Glomerular endothelial cell (primary cell): ENCODE data around the gene SLC24A4. TPM values are rescaled to one million over a fixed set of nuclear protein-coding genes. Genes with fewer than 3 reads are reported as not detected.
"Not testable (repeated sequence)": the region's sequence is repeated elsewhere in the genome, so short reads cannot be mapped to it uniquely, and the experiment has no call there.

Experiments
- DNase-seq: peaks from one replicate; pipeline ENCODE4 v3.0.0-alpha.2; 2011; ENCODE audit warnings: low read depth, low spot score; ENCODE audit errors: extremely low read depth
- total RNA-seq: library from RNA; depleted of rRNA; stranded (reverse); fragments of >200 nt; gene quantifications from 2 replicates; pipeline ENCODE4 v1.2.3, GENCODE V29; 2015

SLC24A4 gene
- total RNA-seq, 1 donor from 2014 or later, result 0.18 TPM

DNA sequence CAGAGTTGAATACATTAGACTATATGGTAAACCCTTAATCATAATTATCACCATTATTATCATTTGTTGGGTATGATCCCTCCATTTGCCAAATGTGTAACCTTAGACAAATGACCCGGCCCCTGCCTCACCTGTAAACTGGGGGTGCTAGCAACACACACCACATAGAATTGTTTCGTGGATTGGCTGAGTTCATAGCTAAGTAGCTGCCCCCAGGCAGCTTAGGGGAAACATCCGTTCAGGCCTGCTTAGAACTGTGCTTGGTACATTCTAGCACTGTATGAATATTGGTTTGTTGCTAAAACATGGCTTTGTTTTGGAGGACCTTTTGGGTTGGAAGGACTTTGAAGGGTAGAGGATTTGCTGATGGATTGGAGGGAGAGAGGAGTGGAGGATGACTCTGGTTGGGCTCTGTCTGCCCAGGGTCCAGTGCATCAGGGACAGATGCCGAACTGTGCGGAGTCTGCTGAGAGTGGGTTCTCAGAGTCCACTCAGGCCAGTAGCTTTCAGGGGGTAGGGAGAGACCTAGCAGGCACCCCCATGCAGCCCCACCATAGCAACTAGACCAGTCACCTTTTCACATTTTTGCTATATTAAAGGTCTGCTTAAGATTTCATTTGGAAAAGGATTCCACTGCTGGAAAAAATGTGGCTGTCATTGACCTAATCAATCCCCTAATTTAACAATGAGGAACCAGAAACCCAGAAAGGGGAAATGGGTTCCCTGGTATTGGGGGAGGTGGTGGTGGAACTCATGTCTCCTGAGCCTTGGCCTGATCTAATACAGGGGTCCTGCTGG is 192.8 kb downstream of the SLC24A4 start:
- no peak for DNase-seq

- no peak for DNase-seq
Observed at GRCh38 chr14:92516344-92516965, 193.5 kb downstream of the SLC24A4 start.

- DNase-seq, result no peak
Observed at GRCh38 chr14:92516966-92517506, 194.1 kb downstream of the SLC24A4 start.

GRCh38 chr14:92517761-92518160 is 194.8 kb downstream of the SLC24A4 start:
- no peak for DNase-seq

- no peak for DNase-seq
Observed at GRCh38 chr14:92519246-92520101, 196.5 kb downstream of the SLC24A4 start.

- no peak for DNase-seq
Observed at GRCh38 chr14:92520102-92521057, 197.4 kb downstream of the SLC24A4 start.

GRCh38 chr14:92521058-92521415 is 198.1 kb downstream of the SLC24A4 start:
- DNase-seq, result no peak

DNA sequence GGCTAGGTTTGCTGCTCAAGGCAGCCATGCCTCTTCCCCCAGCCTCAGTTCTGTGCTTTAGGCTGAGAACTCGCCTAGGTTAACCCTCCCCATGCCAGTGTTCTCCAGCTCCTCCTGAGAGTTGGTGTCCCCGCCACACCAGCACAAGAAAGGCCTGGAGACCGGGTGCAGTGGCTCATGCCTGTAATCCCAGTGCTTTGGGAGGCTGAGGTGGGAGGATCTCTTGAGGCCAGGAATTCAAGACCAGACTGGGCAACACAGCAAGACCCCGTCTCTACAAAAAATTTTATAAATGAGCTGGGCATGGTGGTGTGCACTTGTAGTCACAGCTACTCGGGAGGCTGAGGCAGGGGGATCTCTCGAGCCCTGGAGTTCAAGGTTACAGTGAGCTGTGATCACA is 200.8 kb downstream of the SLC24A4 start:
- no peak for DNase-seq

DNA sequence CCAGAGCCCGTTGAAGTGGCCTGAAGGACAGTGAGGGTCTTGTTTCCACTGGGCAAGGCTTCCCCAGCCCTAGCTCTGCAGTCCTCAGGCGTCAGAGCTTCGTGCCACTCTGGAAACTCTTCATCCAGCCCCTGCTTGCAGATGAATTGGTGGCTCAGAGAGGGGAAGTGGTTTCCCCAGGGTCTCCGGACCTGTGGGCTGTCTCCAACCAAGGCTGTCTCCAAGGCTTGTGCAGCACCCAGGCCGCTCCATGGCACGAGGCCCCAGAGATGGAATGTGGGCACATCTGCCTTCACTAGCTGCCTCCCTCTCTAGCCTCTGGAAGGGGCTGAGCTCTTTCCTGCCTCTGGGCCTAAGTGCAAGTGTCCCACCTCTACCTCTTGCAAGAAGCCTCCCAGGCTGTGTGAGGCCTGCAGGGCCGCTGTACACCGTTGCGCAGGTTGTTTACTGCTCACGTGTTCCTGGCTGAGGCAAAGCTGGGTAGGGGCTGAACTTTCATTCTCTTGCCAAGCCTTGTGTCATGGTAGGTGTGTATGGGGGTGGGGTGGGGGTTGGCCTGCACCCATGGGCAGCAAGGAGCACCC is 201.7 kb downstream of the SLC24A4 start:
- DNase-seq, result no peak

DNA sequence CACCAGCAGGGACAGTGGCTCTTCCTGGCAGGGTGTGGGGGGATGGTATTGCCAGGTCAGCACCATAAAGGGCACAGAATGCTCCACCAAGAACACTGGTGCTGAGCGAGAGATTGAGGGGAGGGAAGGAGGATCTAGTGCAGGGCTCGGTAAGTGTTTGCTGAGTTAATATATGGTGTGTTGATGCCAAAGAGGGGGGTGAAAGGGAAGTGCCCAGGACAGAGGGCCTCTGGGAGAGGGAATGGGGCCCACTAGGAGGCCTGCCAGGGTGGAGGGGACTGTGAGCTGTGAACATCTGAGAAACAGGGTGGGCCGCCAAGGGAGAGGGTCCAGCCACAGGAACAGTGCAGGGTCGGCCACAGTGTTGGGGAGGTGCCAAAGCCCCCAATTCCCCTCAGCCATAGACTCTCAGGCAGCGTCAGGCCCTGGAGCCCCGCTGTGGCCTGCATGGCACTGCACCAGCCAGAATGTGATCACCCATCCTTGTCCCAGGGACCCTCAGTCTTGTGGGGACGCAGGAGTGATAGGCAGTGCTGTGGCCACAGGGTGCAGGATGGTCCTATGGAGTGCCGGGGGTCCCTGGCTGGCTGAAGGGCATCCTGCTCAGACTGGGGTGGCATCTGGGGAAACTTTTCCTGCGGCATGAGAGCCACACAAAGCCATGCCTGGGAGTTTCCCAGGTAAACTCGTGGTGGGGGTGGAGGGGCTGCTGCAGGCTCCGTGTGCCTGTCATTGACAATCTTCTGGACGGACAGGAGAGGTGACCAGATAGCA is 202.5 kb downstream of the SLC24A4 start:
- DNase-seq, result no peak

GRCh38 chr14:92527721-92528120 is 204.8 kb downstream of the SLC24A4 start:
- DNase-seq, result no peak

- DNase-seq, result no peak
Observed at GRCh38 chr14:92528486-92529100, 205.6 kb downstream of the SLC24A4 start.

DNA sequence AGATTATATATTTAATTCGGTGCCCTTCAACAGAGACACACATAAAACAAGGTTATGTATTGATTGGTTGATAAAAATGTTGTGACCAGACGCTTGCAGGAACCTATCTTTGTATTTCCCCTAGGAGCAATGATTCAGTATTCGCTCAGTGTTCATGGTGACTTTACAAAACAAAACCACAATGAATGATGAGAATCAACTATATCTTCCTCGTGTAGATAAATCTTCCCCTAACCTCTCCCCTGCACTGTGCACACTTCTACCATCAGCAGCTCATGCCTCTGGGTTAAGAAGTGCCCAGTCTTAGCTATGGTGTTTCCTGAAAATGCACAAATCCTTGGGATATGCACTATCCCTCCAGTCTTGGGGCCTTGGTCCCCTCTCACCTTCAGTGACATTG is 206.9 kb downstream of the SLC24A4 start:
- no peak for DNase-seq

GRCh38 chr14:92531106-92531873 is 208.3 kb downstream of the SLC24A4 start:
- DNase-seq, result no peak

DNA sequence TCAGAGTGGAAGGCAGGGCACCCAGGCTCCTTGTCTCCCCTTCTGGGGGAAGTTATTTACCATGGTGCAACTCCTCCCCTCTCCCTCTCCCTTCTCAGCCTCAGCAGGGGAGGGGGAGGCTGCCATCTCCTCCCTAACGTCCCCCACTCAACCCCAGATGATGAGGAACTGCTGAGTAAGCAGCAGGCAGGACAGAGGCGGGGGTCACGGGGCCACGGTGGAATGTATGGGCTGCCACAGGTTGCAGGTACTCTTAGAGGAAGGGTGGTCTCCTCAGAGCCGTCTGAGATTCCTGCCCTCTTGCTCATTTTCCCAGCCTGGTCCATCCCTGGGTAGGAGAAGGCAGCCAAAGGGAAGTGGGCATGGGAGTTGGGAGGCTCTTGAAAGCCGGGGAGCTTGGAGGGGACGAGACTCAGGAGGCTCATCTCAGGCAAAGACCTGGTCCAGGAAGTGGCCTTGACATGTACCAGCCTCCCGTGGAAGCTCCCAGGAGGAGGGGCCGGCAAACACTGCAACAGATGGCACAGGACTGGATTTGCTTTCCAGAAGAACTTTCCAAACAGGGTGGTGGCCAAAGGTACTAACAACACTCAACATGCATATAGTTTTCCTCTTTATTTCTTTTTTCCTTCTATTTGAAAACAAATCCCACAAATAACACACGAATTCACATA is 209.7 kb downstream of the SLC24A4 start:
- DNase-seq, result no peak

GRCh38 chr14:92534932-92535643 is 212.1 kb downstream of the SLC24A4 start:
- DNase-seq, result no peak

DNA sequence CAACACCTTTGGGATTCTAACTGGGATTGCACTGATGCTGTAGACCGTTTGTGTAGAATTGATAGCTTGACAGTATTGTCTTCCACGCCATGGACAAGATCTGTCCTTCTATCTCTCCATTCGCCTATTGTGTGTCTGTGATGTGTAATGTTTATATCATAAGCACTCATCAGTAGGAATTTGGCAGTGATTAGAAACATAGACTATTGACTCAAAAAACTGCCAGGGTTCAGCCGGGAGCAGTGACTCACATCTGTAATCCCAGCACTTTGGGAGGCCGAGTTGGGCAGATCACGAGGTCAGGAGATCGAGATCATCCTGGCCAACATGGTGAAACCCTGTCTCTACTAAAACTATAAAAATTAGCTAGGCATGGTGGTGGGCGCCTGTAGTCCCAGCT is 213.3 kb downstream of the SLC24A4 start:
- not testable (repeated sequence) for DNase-seq
